Measurements from ENCODE around the gene COQ10B. TPM values are rescaled to one million over a fixed set of nuclear protein-coding genes. Genes with fewer than 3 reads are reported as not detected.

The COQ10B gene
- total and polyA plus RNA-seq, 11 donors, result 21.6 to 39.9 (median 33.8) TPM

- Histone ChIP-seq H3K9me3 (no peaks in the 10 kb centered on the region), H3K4me3 (no peak overlapping the region), H3K27ac (no peak overlapping the region), H3K27me3 (no peaks in the 10 kb centered on the region), H3K36me3 (peaks cover 0 to 51% (median 34%) of the 10 kb centered on the region in 9 donors), H3K4me1 (peaks cover 0 to 18% (median 8%) of the 10 kb centered on the region in 12 donors)
- no peak for ATAC-seq
- intact Hi-C loops (cut with DNase I), result loop anchor here in 3 of 10 donors (10.0 kb wide), 2 partner anchors 52 to 198 kb away; partner anchors contain the start of genes COQ10B (in 2 of the 3) and MARS2 (in 1 of the 3)
- DNase-seq, result no peak
- WGBS, 4 donors, result 87 to 93% (median 92%) methylated on average over 5 of the region's 5 CpGs
- TF ChIP-seq CTCF (IDR thresholded peaks at IDR 0.05) (no peak), POLR2A (IDR thresholded peaks at IDR 0.05) (no peak)
Measured at GRCh38 chr2:197506658-197507057, 53.3 kb downstream of the COQ10B start.

- Histone ChIP-seq H3K4me1 (peaks cover 0 to 34% (median 19%) of the 10 kb centered on the region in 12 donors), H3K27ac (no peak overlapping the region), H3K9me3 (no peaks in the 10 kb centered on the region), H3K27me3 (no peaks in the 10 kb centered on the region), H3K36me3 (peaks cover 0 to 4% (median 0%) of the 10 kb centered on the region in 9 donors), H3K4me3 (no peak overlapping the region)
- DNase-seq (no peak), ATAC-seq (no peak)
- TF ChIP-seq CTCF (IDR thresholded peaks at IDR 0.05), result no peak
- TF ChIP-seq POLR2A (IDR thresholded peaks at IDR 0.05), result no peak
- intact Hi-C loops (cut with DNase I), result loop anchor here in 6 of 10 donors (2.0 to 10.0 kb wide), 2 partner anchors 13 to 191 kb away; partner anchors contain the start of genes HSPE1 (in 3 of the 6) and MARS2 (in 3 of the 6)
- WGBS, 4 donors, result 92 to 93% (median 93%) methylated on average over 5 of the region's 5 CpGs
Measured at GRCh38 chr2:197513915-197514314, 60.6 kb downstream of the COQ10B start.

- H3K27ac ChIP-seq, result peak overlapping the region; percentile 69 to 99 (median 96)
- 59 to 69% (median 61%) methylated on average over 3 of the region's 3 CpGs for WGBS, 4 donors
- no peaks in the 10 kb centered on the region for H3K36me3 ChIP-seq
- peak overlapping the region in 11 of 12 donors; percentile 73 to 99 (median 94) for H3K4me3 ChIP-seq
- H3K9me3 ChIP-seq, result no peaks in the 10 kb centered on the region
- ATAC-seq (no peak), DNase-seq (no peak)
- no peaks in the 10 kb centered on the region for H3K27me3 ChIP-seq
- no peak for TF ChIP-seq CTCF (IDR thresholded peaks at IDR 0.05)
- no peak for TF ChIP-seq POLR2A (IDR thresholded peaks at IDR 0.05)
- peaks cover 0 to 41% (median 23%) of the 10 kb centered on the region in 12 donors for H3K4me1 ChIP-seq
- intact Hi-C loops (cut with DNase I), result loop anchor here in 8 of 10 donors (1.0 to 10.0 kb wide), 4 partner anchors 14 to 193 kb away; partner anchors contain the start of genes HSPE1 (in 6 of the 8) and MARS2 (in 4 of the 8)
Measured at GRCh38 chr2:197514754-197515153, 61.4 kb downstream of the COQ10B start.

- Histone ChIP-seq H3K27me3 (no peaks in the 10 kb centered on the region), H3K27ac (peak overlapping the region; percentile 69 to 99 (median 96)), H3K4me3 (peak overlapping the region; percentile 73 to 99 (median 94)), H3K9me3 (no peaks in the 10 kb centered on the region), H3K36me3 (peaks cover 0 to 4% (median 0%) of the 10 kb centered on the region in 9 donors), H3K4me1 (peaks cover 0 to 41% (median 23%) of the 10 kb centered on the region in 12 donors)
- intact Hi-C loops (cut with DNase I), result loop anchor here in 8 of 10 donors (1.0 to 10.0 kb wide), 4 partner anchors 15 to 192 kb away; partner anchors contain the start of genes HSPE1 (in 6 of the 8) and MARS2 (in 4 of the 8)
- ATAC-seq, result peak in 2 of 4 donors; percentile 6 to 38
- WGBS, 4 donors, result 0 to 1% (median 0%) methylated on average over 10 to 16 of the region's 16 CpGs
- no peak for TF ChIP-seq CTCF (IDR thresholded peaks at IDR 0.05)
- TF ChIP-seq POLR2A (IDR thresholded peaks at IDR 0.05), result no peak
- no peak for DNase-seq
Measured at GRCh38 chr2:197515315-197515738, 62.0 kb downstream of the COQ10B start.
